CD4-positive, alpha-beta T cell (primary cell): ENCODE data around the gene CGNL1. TPM values are rescaled to one million over a fixed set of nuclear protein-coding genes. Genes with fewer than 3 reads are reported as not detected.

Experiments used
- ATAC-seq: fragments of 200-7000 bp; cut with Tn5 transposase; one replicate; pipeline ENCODE4 v1.10.0; 2022; ENCODE audit warnings: mild to moderate bottlenecking; ENCODE audit not compliant: poor library complexity
- CTCF ChIA-PET: fragments of 350-600 bp; sonication (Branson Sonifier 250); formaldehyde crosslinking; loops from one replicate; lab custom pipeline; 2021; ENCODE audit warnings: antibody characterized with exemption, inconsistent platforms; lab: Charles Lee
- POLR2A ChIA-PET: fragments of 350-600 bp; sonication (Branson Sonifier 250); formaldehyde crosslinking; loops from one replicate; lab custom pipeline; 2021; ENCODE audit warnings: antibody characterized with exemption, inconsistent platforms; lab: Charles Lee
- DNase-seq, 14 experiments: peaks; one replicate each; pipeline ENCODE4 v3.0.0-alpha.2; 2013 to 2020; ENCODE audit warnings: mixed read lengths in 2 of 14
- H3K27ac ChIP-seq, 2 donors: one replicate each; pipeline versions ENCODE4 v1.5.1 to v1.7.0; 2013; ENCODE audit warnings: low read length in 2 of 2, low read depth in 1 of 2, mild to moderate bottlenecking in 1 of 2
- H3K27me3 ChIP-seq, 2 experiments: 1 replicate in 1 of 2; 2 replicates in 1 of 2; pipeline versions ENCODE4 v1.6.1 to v1.7.0; 2013; ENCODE audit warnings: low read length in 2 of 2, control low read depth in 1 of 2, mild to moderate bottlenecking in 1 of 2, moderate library complexity in 1 of 2; ENCODE audit not compliant: insufficient read depth in 2 of 2, control insufficient read depth in 1 of 2
- H3K36me3 ChIP-seq: one replicate; pipeline ENCODE4 v1.6.1; 2013; ENCODE audit warnings: low read length, control low read depth; ENCODE audit not compliant: insufficient read depth
- H3K4me1 ChIP-seq: one replicate; pipeline ENCODE4 v1.6.1; 2013; ENCODE audit warnings: low read length, control low read depth; ENCODE audit not compliant: insufficient read depth
- H3K4me3 ChIP-seq: one replicate; pipeline ENCODE4 v1.5.1; 2013; ENCODE audit warnings: mild to moderate bottlenecking, low read length, moderate library complexity
- H3K9me3 ChIP-seq, 2 experiments: 1 replicate in 1 of 2; 2 replicates in 1 of 2; pipeline versions ENCODE4 v1.6.1 to v1.7.0; 2013; ENCODE audit warnings: low read length in 2 of 2, mild to moderate bottlenecking in 2 of 2, control low read depth in 1 of 2, moderate library complexity in 1 of 2; ENCODE audit not compliant: control insufficient read depth in 1 of 2, insufficient read depth in 1 of 2
- H3K27ac Mint-ChIP-seq: one replicate; pipeline ENCODE4 v1.8.0; 2020; ENCODE audit warnings: mixed read lengths
- H3K27me3 Mint-ChIP-seq: one replicate; pipeline ENCODE4 v1.8.0; 2021; ENCODE audit warnings: mixed read lengths
- H3K36me3 Mint-ChIP-seq: one replicate; pipeline ENCODE4 v1.8.0; 2021; ENCODE audit warnings: low read depth, mixed read lengths
- H3K4me1 Mint-ChIP-seq: one replicate; pipeline ENCODE4 v1.8.0; 2021; ENCODE audit warnings: low read depth, mixed read lengths
- H3K4me3 Mint-ChIP-seq: one replicate; pipeline ENCODE4 v1.8.0; 2020; ENCODE audit warnings: mild to moderate bottlenecking, mixed read lengths
- H3K9me3 Mint-ChIP-seq: one replicate; pipeline ENCODE4 v1.8.0; 2020; ENCODE audit warnings: mixed read lengths
- intact Hi-C, 2 experiments: fragments of 100-400 bp; cut with DNase I in 1 of 2; cut with micrococcal nuclease in 1 of 2; formaldehyde crosslinking; loops; one replicate each; pipeline versions ENCODE4 v1.15.1 to v1.9.0; 2023 to 2025; cut with DNase I, micrococcal nuclease
- total RNA-seq, 174 experiments: library from RNA in 2 of 174; stranded (reverse) in 2 of 174; gene quantifications; one replicate each; pipeline ENCODE4 v1.2.3 and lab custom pipeline; 2021 to 2026
- TF ChIP-seq, protein P1 (sequence below): fragments of 200-600 bp; IDR thresholded peaks from one replicate; pipeline ENCODE4 v1.8.0; 2022; ENCODE audit warnings: antibody characterized with exemption, mild to moderate bottlenecking

CGNL1 gene
- total RNA-seq, 2 experiments from 2014 or later = not detected

DNA sequence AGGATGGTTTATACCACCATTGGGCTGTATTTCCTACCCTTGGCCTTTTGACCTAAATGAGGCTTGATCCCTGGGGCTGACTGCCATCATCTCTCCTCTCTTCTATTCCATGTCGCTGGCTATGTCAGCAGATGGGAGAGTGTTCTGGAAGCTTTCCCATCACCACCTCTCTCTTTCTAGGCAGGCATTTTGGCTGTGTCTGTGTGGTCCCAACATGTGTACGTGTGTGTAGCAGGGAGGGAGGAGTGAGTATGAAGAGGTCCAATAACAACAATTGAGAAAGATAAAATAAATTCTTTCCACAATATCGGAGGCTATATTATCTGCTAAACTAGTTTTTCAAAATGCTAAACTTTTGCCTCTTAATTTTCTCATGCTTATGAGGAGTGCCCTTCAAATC lies 34.1 kb downstream of the CGNL1 start:
- ChIA-PET POLR2A (no interaction called here), CTCF (no interaction called here)
- Histone ChIP-seq H3K4me3 (no peak overlapping the region), H3K36me3 (no peaks in the 10 kb centered on the region), H3K27me3 (peaks cover 0 to 8% of the 10 kb centered on the region in 2 experiments), H3K4me1 (no peaks in the 10 kb centered on the region), H3K9me3 (no peaks in the 10 kb centered on the region), H3K27ac (no peak overlapping the region)
- no peaks in the 10 kb centered on the region for H3K9me3 Mint-ChIP-seq
- peaks cover 27% of the 10 kb centered on the region for H3K27me3 Mint-ChIP-seq
- no peak overlapping the region for H3K27ac Mint-ChIP-seq
- TF ChIP-seq, protein P1, sequence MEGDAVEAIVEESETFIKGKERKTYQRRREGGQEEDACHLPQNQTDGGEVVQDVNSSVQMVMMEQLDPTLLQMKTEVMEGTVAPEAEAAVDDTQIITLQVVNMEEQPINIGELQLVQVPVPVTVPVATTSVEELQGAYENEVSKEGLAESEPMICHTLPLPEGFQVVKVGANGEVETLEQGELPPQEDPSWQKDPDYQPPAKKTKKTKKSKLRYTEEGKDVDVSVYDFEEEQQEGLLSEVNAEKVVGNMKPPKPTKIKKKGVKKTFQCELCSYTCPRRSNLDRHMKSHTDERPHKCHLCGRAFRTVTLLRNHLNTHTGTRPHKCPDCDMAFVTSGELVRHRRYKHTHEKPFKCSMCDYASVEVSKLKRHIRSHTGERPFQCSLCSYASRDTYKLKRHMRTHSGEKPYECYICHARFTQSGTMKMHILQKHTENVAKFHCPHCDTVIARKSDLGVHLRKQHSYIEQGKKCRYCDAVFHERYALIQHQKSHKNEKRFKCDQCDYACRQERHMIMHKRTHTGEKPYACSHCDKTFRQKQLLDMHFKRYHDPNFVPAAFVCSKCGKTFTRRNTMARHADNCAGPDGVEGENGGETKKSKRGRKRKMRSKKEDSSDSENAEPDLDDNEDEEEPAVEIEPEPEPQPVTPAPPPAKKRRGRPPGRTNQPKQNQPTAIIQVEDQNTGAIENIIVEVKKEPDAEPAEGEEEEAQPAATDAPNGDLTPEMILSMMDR = no peak
- H3K36me3 Mint-ChIP-seq = no peaks in the 10 kb centered on the region
- intact Hi-C loops = no loop called here
- no peak overlapping the region for H3K4me3 Mint-ChIP-seq
- H3K4me1 Mint-ChIP-seq = no peaks in the 10 kb centered on the region
- no peak for ATAC-seq
- no peak for DNase-seq

DNA sequence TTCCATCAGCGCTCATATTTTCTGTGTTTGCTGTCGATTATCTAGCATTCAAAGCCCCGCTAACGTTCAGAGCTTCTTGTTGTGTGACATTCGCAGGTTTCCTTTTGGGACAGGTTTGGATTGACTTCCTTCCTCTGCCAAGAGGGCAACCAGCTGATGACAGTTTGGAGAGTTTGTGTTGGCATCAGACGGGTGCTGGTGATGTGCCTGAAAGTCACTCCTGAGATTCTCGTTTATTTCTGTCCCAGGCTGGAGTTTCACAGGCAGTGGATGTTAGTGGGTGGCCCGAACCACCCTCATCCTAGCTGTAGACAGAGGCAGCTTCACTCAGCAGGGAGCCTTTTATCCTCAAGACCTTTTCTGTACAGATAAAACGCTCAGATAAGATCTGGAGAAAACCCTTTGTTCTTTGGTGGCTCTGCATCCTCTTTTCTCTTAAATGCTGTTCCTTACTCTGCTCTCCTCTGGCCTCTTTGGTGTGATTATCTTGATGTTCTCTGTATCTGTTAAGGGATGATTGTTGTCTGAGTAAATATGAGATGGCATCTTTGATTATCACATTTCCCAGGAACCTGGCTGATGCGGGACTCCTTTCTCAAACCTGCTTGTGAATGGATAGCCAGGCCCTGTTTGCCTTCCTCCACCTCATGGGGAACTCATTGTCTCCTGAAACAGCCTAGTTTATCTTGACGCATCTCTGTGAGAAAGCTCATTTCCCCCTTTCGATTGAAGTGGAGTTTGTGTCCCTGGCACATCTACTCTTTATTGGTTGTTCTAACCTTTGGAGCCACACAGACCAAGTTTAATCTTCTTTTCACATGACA lies 35.9 kb downstream of the CGNL1 start:
- Mint-ChIP-seq H3K4me1 (no peaks in the 10 kb centered on the region), H3K9me3 (no peaks in the 10 kb centered on the region), H3K27ac (no peak overlapping the region), H3K36me3 (no peaks in the 10 kb centered on the region), H3K27me3 (peaks cover 27% of the 10 kb centered on the region), H3K4me3 (no peak overlapping the region)
- Histone ChIP-seq H3K27me3 (peaks cover 0 to 8% of the 10 kb centered on the region in 2 experiments), H3K36me3 (no peaks in the 10 kb centered on the region), H3K4me3 (no peak overlapping the region), H3K4me1 (no peaks in the 10 kb centered on the region), H3K9me3 (no peaks in the 10 kb centered on the region), H3K27ac (no peak overlapping the region)
- intact Hi-C loops = no loop called here
- TF ChIP-seq, protein P1 = no peak
- DNase-seq (no peak), ATAC-seq (no peak)
- ChIA-PET POLR2A (no interaction called here), CTCF (no interaction called here)

DNA sequence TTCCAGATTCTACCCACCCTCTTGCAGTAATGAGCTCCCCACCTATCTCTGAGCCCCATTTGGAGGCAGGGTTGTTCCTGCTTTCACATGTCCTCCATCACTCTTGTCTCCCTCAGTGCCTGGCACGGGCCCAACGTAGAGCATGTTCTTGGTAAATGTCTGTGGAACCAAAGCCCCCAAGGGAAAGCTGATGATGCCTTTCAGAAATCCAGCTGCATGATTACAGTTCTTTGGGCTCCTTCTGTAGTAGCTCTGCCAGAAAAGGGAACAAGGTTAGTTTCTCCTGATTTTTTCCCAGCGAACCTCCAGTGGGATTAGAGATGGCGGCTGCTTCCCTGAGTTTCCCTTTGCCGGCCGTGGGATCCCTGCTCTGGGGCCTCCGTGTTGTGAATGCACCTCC lies 39.3 kb downstream of the CGNL1 start:
- Histone ChIP-seq H3K4me1 (no peaks in the 10 kb centered on the region), H3K27ac (no peak overlapping the region), H3K27me3 (peaks cover 0 to 8% of the 10 kb centered on the region in 2 experiments), H3K36me3 (no peaks in the 10 kb centered on the region), H3K4me3 (no peak overlapping the region), H3K9me3 (no peaks in the 10 kb centered on the region)
- Mint-ChIP-seq H3K4me1 (no peaks in the 10 kb centered on the region), H3K4me3 (no peak overlapping the region), H3K36me3 (no peaks in the 10 kb centered on the region), H3K27me3 (peaks cover 11% of the 10 kb centered on the region), H3K9me3 (no peaks in the 10 kb centered on the region), H3K27ac (no peak overlapping the region)
- intact Hi-C loops = no loop called here
- DNase-seq (no peak), ATAC-seq (no peak)
- TF ChIP-seq, protein P1 = no peak
- ChIA-PET POLR2A (no interaction called here), CTCF (no interaction called here)
